Panc1 (cell line): ENCODE measurements around the gene CHSY3. TPM values are rescaled to one million over a fixed set of nuclear protein-coding genes. Genes with fewer than 3 reads are reported as not detected.

Experiments
- ATAC-seq: fragments of 200-7000 bp; cut with Tn5 transposase; 2 replicates; pipeline ENCODE4 v1.9.1; 2020; ENCODE audit warnings: mild to moderate bottlenecking, moderate library complexity
- BruUV-seq: library from RNA; stranded (reverse); fragments of 400-500 nt; replicated peaks from 2 replicates; lab custom pipeline; 2021; lab: Mats Ljungman, UMichigan
- CTCF ChIA-PET: fragments of 300-600 bp; sonication (Branson Sonifier 250); formaldehyde crosslinking; loops from one replicate; lab custom pipeline; 2022; ENCODE audit warnings: antibody characterized with exemption; lab: Charles Lee
- POLR2A ChIA-PET: fragments of 300-600 bp; sonication (Branson Sonifier 250); formaldehyde crosslinking; loops from one replicate; lab custom pipeline; 2022; ENCODE audit warnings: antibody characterized with exemption; lab: Charles Lee
- DNase-seq: peaks from one replicate; pipeline ENCODE4 v3.0.0-alpha.2; 2010; ENCODE audit warnings: low read depth, low spot score
- H3K27ac ChIP-seq: 2 replicates; pipeline ENCODE4 v1.5.1; 2011; ENCODE audit warnings: mild to moderate bottlenecking, low read length, inconsistent platforms
- H3K27me3 ChIP-seq: fragments of 200-500 bp; sonication (Bioruptor generic); 2 replicates; pipeline ENCODE4 v1.6.0; 2014; ENCODE audit warnings: low read length, inconsistent platforms; ENCODE audit not compliant: control insufficient read depth, insufficient read depth
- H3K36me3 ChIP-seq: fragments of 200-500 bp; sonication (Bioruptor generic); 2 replicates; pipeline ENCODE4 v1.5.1; 2014; ENCODE audit warnings: inconsistent platforms, mild to moderate bottlenecking, low read length, moderate library complexity; ENCODE audit not compliant: control insufficient read depth, insufficient read depth
- H3K4me1 ChIP-seq: 2 replicates; pipeline ENCODE4 v1.5.1; 2011; ENCODE audit warnings: inconsistent platforms, mild to moderate bottlenecking, low read length, moderate library complexity; ENCODE audit not compliant: control insufficient read depth, insufficient read depth
- H3K4me3 ChIP-seq, 2 experiments: 2 replicates each; pipeline ENCODE4 v1.5.1; 2011 to 2012; ENCODE audit warnings: low read depth in 2 of 2, low read length in 2 of 2, mild to moderate bottlenecking in 2 of 2, inconsistent platforms in 1 of 2, moderate library complexity in 1 of 2
- H3K9me3 ChIP-seq: fragments of 200-500 bp; sonication (Bioruptor generic); 2 replicates; pipeline ENCODE4 v1.5.1; 2014; ENCODE audit warnings: low read depth, mild to moderate bottlenecking, inconsistent platforms, low read length, moderate library complexity; ENCODE audit not compliant: control insufficient read depth, insufficient read depth
- CTCF ChIP-seq: fragments of 450-650 bp; IDR thresholded peaks from 2 replicates; pipeline ENCODE4 v1.5.1; 2017; ENCODE audit warnings: mild to moderate bottlenecking
- POLR2AphosphoS5 ChIP-seq: IDR thresholded peaks from 2 replicates; pipeline ENCODE4 v1.6.1; 2012; ENCODE audit warnings: mild to moderate bottlenecking, low read depth, low read length, moderate library complexity
- REST ChIP-seq, 2 experiments: IDR thresholded peaks; 2 replicates each; pipeline ENCODE4 v1.6.1; 2011 to 2012; ENCODE audit warnings: low read depth in 2 of 2, control low read depth in 1 of 2, low read length in 1 of 2, mild to moderate bottlenecking in 1 of 2, moderate library complexity in 1 of 2; ENCODE audit not compliant: insufficient read depth in 1 of 2
- SIN3A ChIP-seq: IDR thresholded peaks from 2 replicates; pipeline ENCODE4 v1.6.1; 2012; ENCODE audit warnings: low read depth, mild to moderate bottlenecking, low read length, moderate library complexity, borderline replicate concordance; ENCODE audit not compliant: insufficient read depth
- TCF7L2 ChIP-seq: IDR thresholded peaks from 2 replicates; pipeline ENCODE4 v1.6.1; 2011; ENCODE audit warnings: mild to moderate bottlenecking, low read depth, low read length, inconsistent platforms
- in situ Hi-C: cut with HindIII; loops from 2 replicates; pipeline ENCODE4 v1.10.0; 2016; ENCODE audit warnings: low sequenced_read_pairs, low pct_unique_long_range_greater_than_20kb
- intact Hi-C: fragments of 100-400 bp; cut with micrococcal nuclease; formaldehyde crosslinking; loops from one replicate; pipeline ENCODE4 v1.10.0; 2022; ENCODE audit not compliant: unreplicated experiment
- total RNA-seq: library from RNA; stranded (reverse); gene quantifications from one replicate; pipeline ENCODE4 v1.2.1, GENCODE V29; 2021; ENCODE audit not compliant: unreplicated experiment

CHSY3 gene
- total RNA-seq, 1 experiment from 2014 or later: not detected

- no peak for TF ChIP-seq POLR2AphosphoS5
- TF ChIP-seq SIN3A: no peak
- no peak for TF ChIP-seq TCF7L2
- CTCF ChIA-PET: no interaction called here
- ATAC-seq: no peak
Observed at GRCh38 chr5:129912601-129913255, 8.5 kb downstream of the CHSY3 start.

GRCh38 chr5:129915415-129915814 lies 11.2 kb downstream of the CHSY3 start:
- TF ChIP-seq REST (IDR thresholded peaks at IDR 0.05; ENCODE audit: insufficient read depth in 1 of 2, low read depth in 2 of 2, low read length in 1 of 2): no peak
- TF ChIP-seq TCF7L2: no peak
- TF ChIP-seq CTCF: no peak
- no peak for TF ChIP-seq SIN3A
- no peak for TF ChIP-seq POLR2AphosphoS5
- Histone ChIP-seq H3K27ac (no peak overlapping the region), H3K9me3 (no peaks in the 10 kb centered on the region), H3K36me3 (no peaks in the 10 kb centered on the region), H3K4me3 (no peak overlapping the region), H3K4me1 (no peaks in the 10 kb centered on the region), H3K27me3 (no peaks in the 10 kb centered on the region)
- in situ Hi-C loops: no loop called here
- ChIA-PET POLR2A (no interaction called here), CTCF (no interaction called here)
- no peak for DNase-seq
- intact Hi-C loops: no loop called here
- BruUV-seq: no TSS peak
- ATAC-seq: no peak

More at GRCh38 chr5:129912601-129913255, 8.5 kb downstream of the CHSY3 start:
- Histone ChIP-seq H3K4me3 (no peak overlapping the region), H3K27ac (no peak overlapping the region), H3K27me3 (peaks cover 4% of the 10 kb centered on the region; the same call in 1 of the 2 replicates), H3K4me1 (no peaks in the 10 kb centered on the region), H3K36me3 (no peaks in the 10 kb centered on the region), H3K9me3 (no peaks in the 10 kb centered on the region)
- intact Hi-C loops: no loop called here
- BruUV-seq: no TSS peak
- in situ Hi-C loops: no loop called here
- POLR2A ChIA-PET: no interaction called here
- no peak for DNase-seq

GRCh38 chr5:129917224-129917623 lies 13.0 kb downstream of the CHSY3 start:
- no peaks in the 10 kb centered on the region for H3K9me3 ChIP-seq
- in situ Hi-C loops: no loop called here
- no peaks in the 10 kb centered on the region for H3K4me1 ChIP-seq
- no peak overlapping the region for H3K4me3 ChIP-seq
- H3K27ac ChIP-seq: no peak overlapping the region
- no TSS peak for BruUV-seq
- no peaks in the 10 kb centered on the region for H3K36me3 ChIP-seq
- no peaks in the 10 kb centered on the region for H3K27me3 ChIP-seq
- ATAC-seq: no peak
- ChIA-PET CTCF (no interaction called here), POLR2A (no interaction called here)
- intact Hi-C loops: no loop called here
- TF ChIP-seq SIN3A: no peak
- TF ChIP-seq REST (IDR thresholded peaks at IDR 0.05; ENCODE audit: insufficient read depth in 1 of 2, low read depth in 2 of 2, low read length in 1 of 2): no peak
- TF ChIP-seq CTCF: no peak
- no peak for TF ChIP-seq TCF7L2
- no peak for TF ChIP-seq POLR2AphosphoS5
- no peak for DNase-seq
